Heart left ventricle (tissue), 13 donors: ENCODE data around the gene C1orf21.

Experiments used
- CTCF ChIP-seq, 12 donors: fragments of 200-600 bp; sonication (generic) in 4 of 12; IDR thresholded peaks; one replicate each; pipeline versions ENCODE4 v1.5.0 to v1.8.0; 2018 to 2022; ENCODE audit warnings: antibody characterized with exemption in 12 of 12, mild to moderate bottlenecking in 5 of 12
- POLR2A ChIP-seq, 2 donors: fragments of 450-650 bp; IDR thresholded peaks; one replicate each; pipeline ENCODE4 v1.6.1; 2017; ENCODE audit warnings: antibody characterized with exemption in 2 of 2, mild to moderate bottlenecking in 2 of 2, moderate library complexity in 2 of 2
- donor health status: ischemic (EF 13 %, LVEDD 7.1; RV severe dilation, severe dysfunction).
- donor health status: DM: no; HTN: yes; CAD: no.
- donor health status: DM: no; HTN: no; CAD: no.
- donor health status: ischemic (EF 25% LVEDD 6.9; RV normal size, moderate dysfunction).
- donor health status: ischemic (EF 25% LVEDD 5.7; RV mildly dilated, moderate dysfunction).
- donor health status: ischemic (EF 35%, LVEDD 5.7; RV mildly dilated, moderate dysfunction).
- donor health status: nonischemic (EF 11% LVEDD 7.7; RV severe dilation, severe dysfunction).
- donor health status: DM: yes; HTN: yes; CAD: no.
- donor health status: PGD.
- donor health status: ischemic (EF 29% LVEDD 5.4; RV normal size, mild dysfunction).
- donor health status: nonischemic (EF 23%, LVEDD 6.1; RV moderate dilation, normal function).

GRCh38 chr1:184617433-184618029 is 230.7 kb downstream of the C1orf21 start:
- TF ChIP-seq CTCF (IDR thresholded peaks at IDR 0.05), result no peak
- no peak for TF ChIP-seq POLR2A (IDR thresholded peaks at IDR 0.05)
